Left renal pelvis (tissue), 4 donors: ENCODE measurements around the gene CAMSAP2. TPM values are rescaled to one million over a fixed set of nuclear protein-coding genes. Genes with fewer than 3 reads are reported as not detected.

Source experiments
- DNase-seq, 4 donors: peaks; one replicate each; pipeline ENCODE4 v3.0.0-alpha.2; 2013; ENCODE audit warnings: low read depth in 4 of 4, low spot score in 3 of 4
- polyA plus RNA-seq, 4 donors: library from polyadenylated mRNA; unstranded; fragments of 120-200 nt; gene quantifications; one replicate each; pipeline ENCODE4 v1.2.1, GENCODE V29; 2013; ENCODE audit not compliant: insufficient read length in 4 of 4

Gene CAMSAP2
- polyA plus RNA-seq, 4 donors = 35.6 to 47.8 (median 38.4) TPM

GRCh38 chr1:200837931-200838571, 99.4 kb downstream of the CAMSAP2 start:
- peak in 1 of 4 donors; percentile 7 for DNase-seq

- DNase-seq = no peak
These were observed 100.2 kb downstream of the CAMSAP2 start for GRCh38 chr1:200838676-200839445.

- no peak for DNase-seq
These were observed 106.7 kb downstream of the CAMSAP2 start for GRCh38 chr1:200845360-200845759.

- no peak for DNase-seq
These were observed 107.7 kb downstream of the CAMSAP2 start for GRCh38 chr1:200846398-200846797.

GRCh38 chr1:200849430-200849829, 110.7 kb downstream of the CAMSAP2 start:
- DNase-seq = no peak

GRCh38 chr1:200850554-200850953, 111.9 kb downstream of the CAMSAP2 start:
- no peak for DNase-seq

GRCh38 chr1:200856716-200857357, 118.1 kb downstream of the CAMSAP2 start:
- DNase-seq = no peak

- DNase-seq = no peak
These were observed 119.1 kb downstream of the CAMSAP2 start for GRCh38 chr1:200857804-200858203.

- no peak for DNase-seq
These were observed 123.4 kb downstream of the CAMSAP2 start for GRCh38 chr1:200861937-200862647.

- DNase-seq = no peak
These were observed 124.2 kb downstream of the CAMSAP2 start for GRCh38 chr1:200862713-200863415.

GRCh38 chr1:200866116-200866515, 127.4 kb downstream of the CAMSAP2 start:
- no peak for DNase-seq

GRCh38 chr1:200866521-200866920, 127.8 kb downstream of the CAMSAP2 start:
- DNase-seq = no peak

GRCh38 chr1:200867018-200867811, 128.5 kb downstream of the CAMSAP2 start:
- no peak for DNase-seq

GRCh38 chr1:200869376-200869752, 130.7 kb downstream of the CAMSAP2 start:
- DNase-seq = no peak

GRCh38 chr1:200869753-200870391, 131.2 kb downstream of the CAMSAP2 start:
- no peak for DNase-seq

- no peak for DNase-seq
These were observed 133.9 kb downstream of the CAMSAP2 start, which contains the start of gene GPR25 for GRCh38 chr1:200872446-200873115. Gene GPR25 (plus strand): TSS chr1:200872981. CDS start chr1:200873038, 57 bp downstream.

- no peak for DNase-seq
These were observed 134.5 kb downstream of the CAMSAP2 start for GRCh38 chr1:200873116-200873670.
